CD4-positive, alpha-beta T cell treated with Interleukin-1 beta for 1 hour (primary cell): Measurements from ENCODE around the gene CNTNAP2.

Experiments used
- DNase-seq, 2 donors: peaks; one replicate each; pipeline ENCODE4 v3.0.0-alpha.2; 2020 to 2022

The CNTNAP2 gene

DNA sequence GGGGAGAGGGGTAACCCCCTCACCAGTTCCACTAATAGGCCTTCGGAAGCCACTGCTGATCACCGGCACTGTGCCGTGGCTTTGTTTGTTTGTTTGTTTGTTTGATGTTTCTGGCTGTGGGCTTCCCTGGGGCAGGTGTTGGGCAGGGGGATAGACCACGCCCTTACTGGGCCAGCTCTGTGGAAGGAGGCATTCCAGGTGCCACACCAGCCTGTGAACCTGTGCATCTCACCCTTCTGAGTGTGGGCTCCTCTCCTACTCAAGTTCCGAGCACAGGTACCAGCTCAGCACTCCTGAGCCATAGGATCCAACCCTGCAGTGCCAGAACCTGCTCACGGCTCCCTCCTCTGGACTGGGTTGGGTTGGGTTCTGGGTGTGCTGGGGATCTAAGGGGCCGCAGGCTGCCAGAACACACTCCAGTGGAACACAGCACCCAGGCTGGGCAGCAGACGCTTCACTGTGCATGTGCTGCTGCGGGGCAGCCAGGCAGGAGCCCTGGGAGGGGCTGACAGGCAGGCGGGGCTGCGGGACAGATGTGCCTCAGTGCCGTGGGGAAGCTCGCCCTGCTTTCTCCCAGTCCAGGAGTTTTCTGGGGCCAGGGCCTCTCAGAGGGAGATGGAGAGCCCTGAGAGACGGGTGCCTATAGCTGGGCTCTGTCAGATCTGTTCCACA is 1053.9 kb downstream of the CNTNAP2 start:
- no peak for DNase-seq

DNA sequence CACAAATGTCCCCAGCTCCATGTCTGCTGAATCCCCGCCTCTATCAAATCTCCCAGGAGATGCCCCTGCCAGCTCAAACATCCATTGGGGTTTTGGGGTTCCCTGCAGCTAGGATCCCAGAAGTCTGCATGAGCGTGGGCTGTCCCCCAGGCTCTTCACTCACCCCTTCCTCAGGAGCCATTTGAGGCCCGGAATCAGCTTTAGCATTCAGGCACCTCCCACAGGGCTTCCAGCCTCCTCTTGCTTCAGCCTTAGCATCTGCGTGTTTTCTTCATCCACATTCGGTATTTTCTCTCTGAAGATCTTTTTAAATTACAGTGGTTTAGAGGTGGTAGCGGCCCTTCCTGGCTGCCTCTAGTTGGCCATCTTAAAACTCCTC is 1054.4 kb downstream of the CNTNAP2 start:
- DNase-seq, result no peak

DNA sequence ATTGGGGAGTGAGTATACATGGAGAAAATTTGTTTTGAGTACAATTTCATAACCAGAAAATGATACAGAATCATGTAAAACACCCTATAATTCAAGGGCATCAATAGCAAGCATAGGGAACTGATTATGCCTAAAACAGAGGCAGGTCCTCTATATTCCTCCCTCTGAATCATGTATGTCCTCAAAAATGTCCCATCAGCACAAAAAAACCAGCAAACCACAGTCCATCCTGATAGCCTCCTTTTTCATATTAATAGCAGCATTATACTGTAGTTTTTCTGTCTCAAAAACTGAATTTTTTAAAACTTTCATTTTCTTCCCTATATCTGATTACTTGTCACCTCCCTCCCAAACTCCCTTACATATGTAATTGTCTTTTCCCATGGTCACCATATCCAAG is 1057.3 kb downstream of the CNTNAP2 start:
- no peak for DNase-seq

DNA sequence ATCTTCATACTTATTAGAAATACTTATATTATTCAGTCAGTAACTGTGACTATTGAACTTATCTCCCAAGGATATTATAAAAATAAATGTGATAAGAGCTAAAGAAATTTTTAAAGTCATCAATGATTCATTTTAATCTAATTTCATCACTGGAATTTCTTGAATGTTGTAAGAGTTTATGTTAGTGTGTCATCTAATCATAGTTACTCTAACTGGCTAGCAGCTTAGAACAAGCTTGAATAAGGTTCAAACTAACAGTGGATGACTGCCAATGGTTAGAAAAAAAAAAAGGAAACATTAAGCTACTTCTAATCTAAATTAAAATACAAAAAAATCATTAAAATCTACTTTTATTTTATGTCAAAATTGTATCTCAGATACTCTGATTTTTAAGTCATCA is 1066.3 kb downstream of the CNTNAP2 start:
- DNase-seq, result no peak

DNA sequence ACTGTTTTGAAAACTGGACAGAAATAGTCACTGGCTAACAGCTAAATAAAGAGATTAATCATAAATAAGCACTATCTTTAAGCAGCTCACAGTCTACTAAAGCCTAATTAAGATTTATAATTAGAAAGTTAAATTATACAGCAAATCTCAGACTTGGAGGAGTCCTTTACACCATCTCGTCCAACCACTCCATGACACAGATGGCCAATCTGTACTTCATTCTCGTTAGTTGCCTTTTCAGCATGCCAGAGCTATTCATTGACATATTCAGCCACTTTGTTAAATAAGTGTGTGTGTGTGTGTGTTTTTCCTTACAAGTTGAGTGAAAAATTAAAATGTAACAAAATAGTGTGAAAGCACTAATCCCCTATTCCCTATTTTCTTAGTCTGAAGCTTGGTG is 1066.7 kb downstream of the CNTNAP2 start:
- no peak for DNase-seq

DNA sequence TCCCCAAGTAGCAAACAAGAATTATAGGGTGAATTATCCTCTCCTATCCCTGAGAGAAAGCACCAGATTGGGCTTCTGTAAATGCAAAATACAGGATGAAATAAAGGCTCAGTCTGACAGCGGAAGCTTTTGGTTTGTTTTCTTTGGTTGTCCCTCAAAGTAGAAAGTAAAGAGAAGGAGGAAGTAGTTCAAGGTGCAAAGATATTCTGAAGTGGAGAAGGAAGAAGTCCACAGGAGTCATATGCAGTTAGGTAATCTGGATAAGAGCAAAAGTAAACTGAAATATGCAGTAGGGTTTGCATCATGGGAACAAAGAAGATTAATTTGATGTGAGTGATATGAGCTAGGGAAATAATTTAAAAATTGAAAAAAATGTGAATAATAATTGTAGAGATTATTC is 1071.9 kb downstream of the CNTNAP2 start:
- DNase-seq, result no peak

DNA sequence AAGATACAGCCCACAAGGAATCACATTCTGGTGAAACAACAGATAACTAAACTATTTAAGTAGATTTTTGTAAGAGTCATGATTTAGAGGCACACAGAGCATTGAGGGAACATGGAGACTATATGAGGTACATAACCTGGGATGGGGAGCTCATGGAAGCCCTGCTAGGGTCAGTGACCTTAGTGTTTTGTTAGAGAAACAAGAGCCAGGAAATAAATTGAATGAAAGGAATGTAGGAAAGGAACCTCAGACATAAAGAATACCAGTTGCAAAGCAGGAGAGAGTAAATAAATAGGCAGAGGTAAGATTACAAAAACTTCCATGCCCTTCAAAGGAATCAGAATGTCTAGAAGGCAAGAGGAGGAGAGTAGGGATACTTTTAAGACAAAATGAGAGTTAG is 1076.9 kb downstream of the CNTNAP2 start:
- DNase-seq, result no peak

DNA sequence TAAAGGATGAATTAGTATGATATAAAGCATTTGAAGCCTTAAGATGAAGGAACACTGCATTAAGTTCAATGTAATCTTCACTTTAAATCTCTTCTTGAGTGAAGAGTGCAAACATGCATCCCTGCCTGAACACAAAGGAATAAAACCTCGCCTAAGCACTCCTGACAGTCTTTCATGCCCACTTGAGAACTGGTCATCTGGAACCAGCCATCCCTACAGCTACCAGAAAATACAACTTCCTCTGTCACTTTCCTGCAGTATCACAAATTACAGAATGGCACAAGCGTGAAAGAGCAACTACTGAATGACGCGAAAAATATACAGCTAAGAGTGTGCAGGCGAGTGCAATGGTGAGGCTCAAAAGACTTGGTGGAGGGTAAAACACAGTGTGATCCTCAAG is 1079.9 kb downstream of the CNTNAP2 start:
- no peak for DNase-seq

DNA sequence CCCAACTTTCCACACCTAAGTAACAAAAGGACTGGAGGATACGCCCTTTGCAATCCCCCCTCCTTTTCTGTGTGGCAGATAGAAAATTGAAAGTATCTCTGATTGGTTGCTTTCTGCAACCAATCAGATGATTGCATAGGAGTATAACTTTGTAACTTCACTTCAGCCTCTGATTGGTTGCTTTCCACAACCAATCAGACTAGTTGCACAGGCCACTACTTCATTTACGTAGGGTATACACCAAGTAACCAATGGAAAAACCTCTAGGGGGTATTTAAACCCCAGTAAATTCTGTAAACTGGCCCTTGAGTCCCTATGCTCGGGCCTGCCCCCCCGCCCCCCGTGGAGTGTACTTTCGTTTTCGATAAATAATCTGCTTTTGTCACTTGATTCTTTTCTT is 1080.4 kb downstream of the CNTNAP2 start:
- DNase-seq, result no peak

DNA sequence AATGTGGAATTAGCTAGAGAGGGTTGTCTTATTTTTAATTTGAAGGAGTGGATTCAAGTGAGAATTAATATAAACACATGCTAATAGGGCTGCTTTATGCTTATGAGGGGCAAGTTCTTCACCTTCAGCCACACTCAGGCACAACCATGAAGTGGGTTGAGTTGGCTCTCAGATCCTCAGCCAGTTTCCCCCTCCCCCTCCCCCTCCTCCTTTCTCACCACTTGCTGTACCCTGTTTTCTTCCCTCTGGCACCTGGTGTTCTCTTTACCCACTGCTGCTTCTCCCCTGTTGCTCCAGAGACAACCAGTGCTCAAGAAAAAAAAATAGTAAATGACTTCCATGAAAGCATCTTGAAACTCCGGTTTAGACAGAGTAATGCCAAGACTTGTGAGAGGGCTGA is 1083.3 kb downstream of the CNTNAP2 start:
- DNase-seq, result no peak

DNA sequence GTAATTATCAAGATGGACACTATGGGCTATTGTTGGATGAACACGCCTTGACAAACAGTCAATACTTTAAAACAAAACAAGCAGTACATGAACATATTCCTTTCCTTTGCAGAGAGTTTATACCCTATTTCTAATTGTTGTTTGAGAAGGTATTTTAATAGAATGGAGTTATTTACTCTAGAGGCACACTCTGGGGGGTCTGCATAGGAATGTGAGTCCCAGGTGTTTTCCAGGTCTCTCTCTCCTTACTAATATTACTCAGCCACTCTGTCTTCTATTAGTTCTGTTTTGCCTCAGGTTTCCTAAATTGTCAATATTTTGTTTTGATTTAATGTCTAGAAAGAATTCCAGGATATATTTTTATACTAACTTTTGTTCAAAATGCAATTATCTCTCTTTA is 1091.4 kb downstream of the CNTNAP2 start:
- no peak for DNase-seq

DNA sequence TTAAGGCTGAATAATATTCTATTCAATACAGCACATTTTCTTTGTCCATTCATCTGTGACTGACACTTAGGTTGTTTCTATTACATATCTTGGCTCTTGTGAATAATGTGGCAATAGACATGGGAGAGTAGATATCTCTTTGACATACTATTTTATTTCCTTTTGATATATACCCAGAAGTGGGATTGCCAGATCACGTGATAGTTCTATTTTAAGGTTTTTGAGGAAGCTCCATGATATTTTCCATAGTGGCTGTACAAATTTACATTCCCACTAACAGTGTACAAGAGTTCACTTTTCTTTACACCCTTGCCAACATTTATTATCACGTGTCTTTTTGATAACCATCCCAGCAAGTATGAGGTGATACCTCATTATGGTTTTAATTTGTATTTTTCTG is 1114.7 kb downstream of the CNTNAP2 start:
- DNase-seq, result no peak

DNA sequence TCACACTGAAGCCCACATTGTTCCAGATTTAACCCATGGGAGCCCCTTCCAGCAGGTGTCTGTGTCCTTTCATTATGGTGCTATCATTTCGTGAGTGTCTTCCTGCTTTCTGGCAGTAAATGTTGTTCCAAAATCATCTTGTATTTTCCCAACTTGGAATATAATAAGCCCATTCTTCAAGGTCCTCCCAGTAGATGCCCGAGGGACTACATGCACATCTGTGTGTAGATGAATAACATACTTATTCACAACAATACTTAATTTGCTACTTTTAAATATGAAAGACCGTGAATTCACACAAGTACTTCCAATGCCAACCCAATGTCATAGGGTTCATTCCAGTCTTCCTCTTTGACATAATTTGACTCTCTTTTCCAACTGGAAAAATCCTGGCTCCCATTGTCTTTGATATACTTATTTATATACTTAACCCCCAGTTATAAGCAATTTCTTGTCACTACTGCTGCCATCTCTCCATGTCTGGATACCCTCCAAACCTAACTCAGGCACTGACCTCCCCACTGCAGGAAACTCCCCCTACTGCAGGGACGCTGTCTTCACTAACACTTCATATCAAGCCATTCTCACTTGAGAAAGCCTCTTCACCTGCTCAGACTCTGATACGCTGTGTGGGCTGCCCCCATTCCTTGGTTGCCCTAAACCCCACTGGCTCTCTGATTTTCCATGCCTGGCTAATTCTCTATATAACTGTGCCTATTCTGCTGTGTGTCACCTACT is 1119.2 kb downstream of the CNTNAP2 start:
- no peak for DNase-seq

DNA sequence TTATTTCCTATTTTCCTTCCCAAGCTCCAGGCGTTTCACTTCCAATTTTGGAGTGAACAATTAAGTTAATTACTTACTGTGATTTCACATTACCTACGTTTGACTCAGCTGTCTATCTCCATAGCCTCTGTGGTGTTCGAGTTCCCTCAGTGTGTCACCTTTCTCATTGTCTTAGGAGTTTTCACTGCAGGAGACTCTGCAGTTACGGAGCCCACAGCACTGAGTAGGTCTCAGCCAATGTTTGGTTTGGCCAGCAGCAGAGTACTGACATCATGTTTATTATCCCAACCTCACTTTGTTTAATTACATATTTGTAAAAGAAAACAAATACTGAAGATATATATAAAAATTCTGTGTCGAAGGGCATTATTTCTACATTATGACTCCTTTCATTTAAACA is 1123.9 kb downstream of the CNTNAP2 start:
- no peak for DNase-seq

DNA sequence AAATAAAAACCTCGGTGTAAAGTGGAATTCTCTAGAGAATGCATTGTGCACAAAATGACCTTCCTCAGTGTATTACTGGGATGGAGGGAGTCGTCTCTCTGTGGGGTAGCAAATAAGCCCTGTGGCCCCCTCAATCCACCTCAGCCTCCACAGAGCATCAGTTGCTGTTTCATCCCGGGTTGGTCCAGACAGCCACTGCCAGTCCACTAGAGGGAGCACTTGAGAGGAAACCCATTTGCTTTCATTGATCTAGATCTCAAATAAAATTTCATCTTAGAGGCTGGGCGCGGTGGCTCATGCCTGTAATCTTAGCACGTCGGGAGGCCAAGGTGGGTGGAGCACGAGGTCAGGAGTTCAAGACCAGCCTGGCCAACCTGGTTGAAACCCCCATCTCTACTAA is 1128.7 kb downstream of the CNTNAP2 start:
- DNase-seq, result peak in 1 of 2 donors; percentile 3

DNA sequence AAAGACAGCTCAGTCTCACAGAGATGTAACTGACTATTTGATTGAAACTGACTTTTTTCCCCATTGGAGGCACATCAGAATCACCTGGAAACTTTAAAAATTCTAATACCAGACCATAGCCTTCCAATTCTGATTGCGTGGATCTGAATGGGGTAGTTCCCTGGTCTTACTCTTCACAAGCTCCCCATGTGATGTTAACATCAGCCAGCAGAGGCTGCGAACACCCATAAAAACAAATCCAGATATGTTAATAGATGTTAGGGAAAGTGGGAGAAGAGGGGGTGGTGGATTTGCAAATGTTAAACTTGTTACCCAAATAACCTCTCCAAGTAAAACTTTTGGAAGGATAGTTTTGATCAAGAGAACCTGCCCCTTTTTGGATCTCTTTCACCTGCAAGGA is 1133.4 kb downstream of the CNTNAP2 start:
- DNase-seq, result no peak

DNA sequence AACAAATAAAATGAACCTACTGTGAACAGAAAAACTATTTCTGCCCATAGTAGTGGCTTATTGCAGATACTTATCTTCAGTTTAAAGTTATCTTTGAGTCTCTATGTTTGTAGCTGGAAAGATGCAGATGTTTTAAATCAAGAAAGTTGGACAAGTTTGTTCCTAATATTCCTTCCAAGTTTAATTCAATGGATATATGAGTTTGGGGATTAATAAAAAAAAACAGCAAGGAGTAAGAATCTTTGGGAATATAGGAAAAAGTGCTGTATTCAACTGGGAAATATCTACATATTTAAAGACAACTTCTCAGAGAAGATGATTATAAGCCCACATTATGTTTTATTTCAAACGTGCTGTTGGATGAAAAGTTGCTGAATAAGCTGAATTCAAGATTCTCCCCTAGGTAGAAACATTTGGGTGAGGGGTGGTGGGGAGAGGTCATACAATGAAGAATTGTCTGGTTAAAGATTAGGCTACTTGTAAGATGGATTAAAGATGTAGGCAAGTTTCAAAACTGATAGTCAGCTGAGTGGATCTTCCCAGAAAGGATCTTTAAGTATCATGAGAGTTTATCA is 1135.2 kb downstream of the CNTNAP2 start:
- no peak for DNase-seq

DNA sequence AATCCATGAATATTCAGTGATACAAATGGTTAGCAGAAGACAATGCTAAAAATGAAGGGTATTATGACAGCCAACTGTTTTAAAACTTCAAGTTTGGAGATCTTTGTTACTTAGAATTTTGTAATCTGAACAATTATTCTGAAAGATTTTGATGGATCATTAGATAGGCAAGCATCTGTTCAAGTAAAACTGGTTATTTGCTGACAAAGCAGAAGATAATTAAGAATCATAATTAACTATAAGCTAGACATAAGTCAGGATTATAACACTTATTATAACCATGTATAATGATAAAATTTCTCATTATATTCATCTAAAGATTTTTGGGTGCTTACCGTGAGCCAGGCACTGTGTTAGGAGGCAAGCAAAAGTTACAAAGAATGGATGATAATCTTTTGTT is 1145.1 kb downstream of the CNTNAP2 start:
- DNase-seq, result no peak

DNA sequence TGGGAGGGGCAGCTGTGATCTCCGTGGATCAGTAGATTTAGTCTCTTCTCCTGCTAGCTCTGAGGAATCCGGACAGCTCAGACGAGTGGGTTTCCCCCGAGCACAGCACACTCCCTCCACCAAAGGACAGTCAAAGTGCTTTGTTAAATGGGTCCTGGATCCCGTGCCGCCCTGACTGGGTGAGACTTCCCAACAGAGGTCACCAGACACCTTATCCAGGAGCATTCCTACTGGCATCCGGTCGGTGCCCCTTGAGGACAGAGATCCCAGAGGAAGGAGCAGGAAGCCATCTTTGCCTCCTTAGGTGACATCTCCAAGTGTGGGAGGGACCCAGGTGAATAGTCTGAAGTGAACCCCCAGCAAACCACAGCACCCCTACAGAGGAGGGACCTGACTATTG is 1148.9 kb downstream of the CNTNAP2 start:
- DNase-seq, result no peak

DNA sequence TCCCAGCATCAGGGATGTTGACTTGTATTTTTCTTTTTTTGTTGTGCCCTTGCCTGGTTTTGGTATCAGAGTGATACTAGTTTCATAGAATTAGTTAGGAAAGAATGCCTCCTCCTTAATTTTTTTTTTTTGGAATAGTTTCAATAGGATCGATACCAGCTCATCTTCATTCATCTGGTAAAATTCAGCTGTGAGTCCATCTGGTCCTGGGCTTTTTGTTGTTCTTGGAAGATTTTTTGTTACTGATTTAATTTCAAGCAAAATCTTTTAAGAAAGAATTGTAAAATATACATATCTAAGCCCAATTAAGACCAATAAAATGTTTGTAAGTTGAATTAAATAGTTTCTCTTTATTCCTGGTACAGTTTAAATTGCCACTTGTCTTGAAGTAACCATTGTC is 1159.5 kb downstream of the CNTNAP2 start:
- DNase-seq, result no peak

DNA sequence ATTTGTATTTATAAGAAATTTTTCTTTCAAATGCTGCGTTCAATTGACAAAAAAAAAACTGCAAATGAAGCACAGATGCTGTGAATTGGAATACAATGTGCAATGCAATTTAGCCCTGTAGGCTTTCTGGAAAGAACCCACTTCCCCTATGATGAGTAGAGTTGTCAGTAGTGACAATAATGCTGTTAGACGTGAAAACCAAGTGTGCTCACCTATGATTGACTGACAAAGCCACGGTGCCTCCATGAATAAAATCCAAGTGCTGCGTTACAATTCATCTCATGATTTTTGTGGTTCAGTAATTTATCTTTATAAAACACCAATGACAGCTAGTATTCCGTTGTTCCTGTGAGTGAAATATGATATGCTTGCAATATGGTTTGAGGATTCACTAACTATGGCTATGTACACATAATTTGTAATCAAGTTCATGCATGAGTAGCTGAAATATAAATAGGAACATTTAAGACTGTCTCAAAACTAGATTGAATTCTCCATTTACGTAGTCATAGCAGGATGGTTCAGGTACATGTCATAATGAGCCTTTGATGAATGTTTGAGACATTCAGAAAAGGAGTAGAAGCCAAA is 1160.3 kb downstream of the CNTNAP2 start:
- no peak for DNase-seq

DNA sequence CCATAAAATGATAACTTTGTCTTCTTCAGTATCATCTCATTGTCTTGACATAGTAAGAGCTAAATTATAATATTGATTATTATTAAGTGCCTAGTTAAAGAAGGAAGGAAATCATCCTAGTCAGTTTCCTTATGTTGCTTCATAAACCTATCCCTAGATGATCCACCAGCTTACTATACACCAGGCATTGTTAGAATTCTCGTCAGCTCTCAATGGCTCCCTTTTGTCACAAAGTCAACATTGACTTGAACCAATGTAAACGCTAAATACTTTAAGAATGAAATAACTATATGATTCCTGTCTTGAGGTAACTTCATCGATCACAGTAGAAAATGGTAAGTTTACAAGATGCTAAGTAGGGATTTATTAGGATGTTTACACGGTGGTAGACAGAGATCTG is 1162.9 kb downstream of the CNTNAP2 start:
- no peak for DNase-seq

DNA sequence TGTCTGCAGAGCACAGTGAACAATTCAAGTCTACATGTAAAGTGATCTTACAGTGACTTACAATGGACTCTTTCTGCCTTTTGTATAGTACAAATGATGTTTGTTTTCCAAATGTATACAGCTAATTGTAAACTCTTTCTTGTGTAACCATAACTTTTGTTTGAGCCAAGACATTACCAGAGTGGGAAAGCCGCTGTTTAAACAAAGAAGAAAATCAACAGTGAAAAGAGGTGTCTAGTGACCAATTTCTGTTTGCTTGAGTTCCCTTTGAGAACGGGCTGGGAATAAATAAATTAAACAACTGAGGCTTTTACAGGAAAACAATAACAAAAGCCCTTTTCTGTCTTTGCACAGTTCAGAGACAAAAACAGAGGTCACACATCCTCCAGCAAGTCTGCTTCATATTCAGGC is 1163.4 kb downstream of the CNTNAP2 start:
- DNase-seq, result no peak

DNA sequence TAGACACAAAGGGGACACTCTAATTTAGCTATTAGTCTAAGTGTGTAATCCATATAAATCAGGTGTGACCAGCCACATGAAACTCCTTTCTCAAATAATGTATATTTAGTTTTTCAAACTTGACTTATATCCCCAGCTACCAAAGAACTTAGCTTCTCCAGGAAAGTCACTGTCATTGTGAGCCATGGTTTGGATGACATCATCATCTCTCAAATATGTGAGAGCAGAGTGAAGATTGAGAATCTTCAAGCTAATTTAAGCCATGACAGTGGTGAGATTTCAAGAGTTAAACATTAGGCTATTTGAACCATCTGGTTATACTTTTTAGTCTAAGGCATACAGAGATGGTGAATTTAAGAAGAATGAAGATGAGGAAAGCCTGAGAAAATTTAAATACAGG is 1165.6 kb downstream of the CNTNAP2 start:
- no peak for DNase-seq
